HepG2 (cell line): ENCODE data around the gene ANKS4B. TPM values are rescaled to one million over a fixed set of nuclear protein-coding genes. Genes with fewer than 3 reads are reported as not detected.

Source experiments
- GABPA ChIP-seq, 2 experiments: IDR thresholded peaks; 2 replicates each; pipeline ENCODE4 v1.6.1; 2011 to 2016; ENCODE audit warnings: low read depth in 2 of 2, low read length in 1 of 2, missing biosample characterization in 1 of 2, missing genetic modification characterization in 1 of 2
- HCFC1 ChIP-seq: fragments of 150-350 bp; IDR thresholded peaks from 2 replicates; pipeline ENCODE4 v1.6.1; 2014; ENCODE audit warnings: low read depth, low read length
- IRX3 ChIP-seq: sonication (generic); formaldehyde crosslinking; IDR thresholded peaks from 2 replicates; pipeline ENCODE4 v1.8.1; 2023; ENCODE audit warnings: mild to moderate bottlenecking, low read depth, missing genetic modification reagents, borderline replicate concordance
- MXI1 ChIP-seq: IDR thresholded peaks from 3 replicates; pipeline ENCODE4 v1.6.1; 2012; ENCODE audit warnings: low read depth, low read length, inconsistent platforms, borderline replicate concordance
- RARG ChIP-seq: sonication (generic); formaldehyde crosslinking; IDR thresholded peaks from 2 replicates; pipeline ENCODE4 v1.4.0; 2020; ENCODE audit warnings: low read depth, mild to moderate bottlenecking, missing genetic modification reagents
- SALL1 ChIP-seq: sonication (generic); formaldehyde crosslinking; IDR thresholded peaks from 2 replicates; pipeline ENCODE4 v1.8.0; 2022; ENCODE audit warnings: mild to moderate bottlenecking, missing genetic modification reagents
- SNAPC2 ChIP-seq: sonication (generic); formaldehyde crosslinking; IDR thresholded peaks from 2 replicates; pipeline ENCODE4 v1.8.1; 2022; ENCODE audit warnings: mild to moderate bottlenecking, missing genetic modification reagents
- TFDP2 ChIP-seq: sonication (generic); formaldehyde crosslinking; IDR thresholded peaks from 2 replicates; pipeline ENCODE4 v1.4.0; 2020; ENCODE audit warnings: missing genetic modification reagents
- U2AF1 ChIP-seq: fragments of 200-400 bp; formaldehyde crosslinking; optimal IDR thresholded peaks from 2 replicates; pipeline ENCODE3; 2017; ENCODE audit warnings: mild to moderate bottlenecking, low read depth, low read length
- ZBTB10 ChIP-seq: sonication (generic); formaldehyde crosslinking; IDR thresholded peaks from 2 replicates; pipeline ENCODE4 v1.4.0; 2020; ENCODE audit warnings: missing genetic modification reagents, borderline replicate concordance
- ZNF33A ChIP-seq: sonication (generic); formaldehyde crosslinking; IDR thresholded peaks from 2 replicates; pipeline ENCODE4 v1.5.1; 2020; ENCODE audit warnings: missing genetic modification reagents, mild to moderate bottlenecking, moderate library complexity, borderline replicate concordance
- ZNF772 ChIP-seq: sonication (generic); formaldehyde crosslinking; IDR thresholded peaks from 2 replicates; pipeline ENCODE4 v1.5.0; 2020; ENCODE audit warnings: mild to moderate bottlenecking, missing genetic modification reagents
- polyA plus RNA-seq, 8 experiments: library from polyadenylated mRNA; depleted of rRNA in 3 of 8; stranded (reverse) in 7 of 8; unstranded in 1 of 8; fragments of >200 nt; fragmentation: Illumina TruSeq in 4 of 8; extraction: Trizol in 4 of 8; gene quantifications; 2 replicates each; pipeline versions ENCODE4 v1.2.1 to v1.2.3, GENCODE V29; 2011 to 2016; ENCODE audit warnings: low read depth in 4 of 8, missing spikeins in 1 of 8, mixed read lengths in 1 of 8; ENCODE audit not compliant: insufficient read depth in 1 of 8
- total RNA-seq, 5 experiments: library from RNA; depleted of rRNA; stranded (reverse); fragments of >200 nt; fragmentation: Illumina TruSeq; extraction: Trizol; gene quantifications; 2 replicates each; pipeline ENCODE4 v1.2.3, GENCODE V29; 2016; ENCODE audit warnings: low read depth in 1 of 5
- TF ChIP-seq, protein P1 (sequence below): sonication (generic); formaldehyde crosslinking; IDR thresholded peaks from 2 replicates; pipeline ENCODE4 v1.4.0; 2020; ENCODE audit warnings: missing genetic modification reagents, mild to moderate bottlenecking, borderline replicate concordance

The ANKS4B gene
- total and polyA plus RNA-seq, 2 of the 13 experiments (the other 11 are each of a cell fraction or from before 2014, with no cell fraction given): 6.5 to 30.0 TPM

DNA sequence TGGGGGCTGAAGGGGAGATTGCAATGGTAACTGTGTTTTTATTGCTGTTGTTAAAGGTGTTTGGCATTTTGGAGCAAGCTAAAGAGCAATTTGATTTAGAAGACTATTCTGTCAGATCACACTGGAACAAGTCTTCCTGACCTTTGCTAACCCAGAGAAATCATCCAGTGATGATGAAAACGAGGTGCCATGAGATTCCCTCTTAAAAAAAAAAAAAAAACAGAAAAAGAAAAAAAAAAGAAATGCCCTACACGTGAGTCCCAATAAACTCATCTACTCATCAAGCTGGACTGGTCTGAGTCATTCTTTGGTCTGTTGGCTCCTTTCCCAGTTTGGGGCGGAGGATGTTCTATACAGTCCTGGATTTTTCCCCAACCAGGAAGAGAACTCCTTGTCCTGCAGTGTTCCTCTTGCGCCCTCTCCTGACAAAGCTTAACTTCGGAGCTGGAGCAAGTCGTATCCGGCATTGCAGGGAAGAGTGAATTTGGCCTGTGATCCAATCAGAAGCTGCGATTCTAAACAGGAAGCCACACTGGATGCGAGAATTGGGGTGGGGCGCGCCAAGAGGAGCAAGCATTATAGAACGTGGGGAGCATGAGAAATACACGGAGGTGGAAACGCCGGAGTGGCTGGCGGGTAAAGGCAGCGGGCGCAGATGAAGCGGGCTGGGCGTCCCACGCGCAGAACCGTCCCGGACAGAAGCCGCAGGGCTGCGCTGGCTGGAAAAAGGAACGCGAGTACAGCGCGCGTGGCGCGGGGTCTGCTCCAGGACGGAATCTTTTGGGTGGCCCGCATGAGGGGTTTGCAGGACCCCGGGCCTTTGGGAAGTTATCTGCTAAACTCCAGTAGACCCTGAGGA, 67.0 kb downstream of the ANKS4B start (continued):
- peak; percentile 84; the same call in 1 of the 2 replicates for TF ChIP-seq ZNF772
- TF ChIP-seq MXI1: peak; percentile 81; the same call in 2 of the 3 replicates
- peak; percentile 94 for TF ChIP-seq SALL1 (CRISPR knock-in tag)
- TF ChIP-seq HCFC1: peak; percentile 24; the same call in 1 of the 2 replicates
- TF ChIP-seq IRX3 (CRISPR knock-in tag): peak; percentile 21; the same call in 1 of the 2 replicates
- TF ChIP-seq, protein P1, sequence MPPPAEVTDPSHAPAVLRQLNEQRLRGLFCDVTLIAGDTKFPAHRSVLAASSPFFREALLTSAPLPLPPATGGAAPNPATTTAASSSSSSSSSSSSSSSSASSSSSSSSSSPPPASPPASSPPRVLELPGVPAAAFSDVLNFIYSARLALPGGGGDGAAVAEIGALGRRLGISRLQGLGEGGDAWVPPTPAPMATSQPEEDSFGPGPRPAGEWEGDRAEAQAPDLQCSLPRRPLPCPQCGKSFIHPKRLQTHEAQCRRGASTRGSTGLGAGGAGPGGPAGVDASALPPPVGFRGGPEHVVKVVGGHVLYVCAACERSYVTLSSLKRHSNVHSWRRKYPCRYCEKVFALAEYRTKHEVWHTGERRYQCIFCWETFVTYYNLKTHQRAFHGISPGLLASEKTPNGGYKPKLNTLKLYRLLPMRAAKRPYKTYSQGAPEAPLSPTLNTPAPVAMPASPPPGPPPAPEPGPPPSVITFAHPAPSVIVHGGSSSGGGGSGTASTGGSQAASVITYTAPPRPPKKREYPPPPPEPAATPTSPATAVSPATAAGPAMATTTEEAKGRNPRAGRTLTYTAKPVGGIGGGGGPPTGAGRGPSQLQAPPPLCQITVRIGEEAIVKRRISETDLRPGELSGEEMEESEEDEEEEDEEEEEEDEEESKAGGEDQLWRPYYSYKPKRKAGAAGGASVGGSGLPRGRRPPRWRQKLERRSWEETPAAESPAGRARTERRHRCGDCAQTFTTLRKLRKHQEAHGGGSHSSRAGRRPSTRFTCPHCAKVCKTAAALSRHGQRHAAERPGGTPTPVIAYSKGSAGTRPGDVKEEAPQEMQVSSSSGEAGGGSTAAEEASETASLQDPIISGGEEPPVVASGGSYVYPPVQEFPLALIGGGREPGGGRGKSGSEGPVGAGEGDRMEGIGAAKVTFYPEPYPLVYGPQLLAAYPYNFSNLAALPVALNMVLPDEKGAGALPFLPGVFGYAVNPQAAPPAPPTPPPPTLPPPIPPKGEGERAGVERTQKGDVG (CRISPR knock-in tag): 0 out of 2 replicates have a peak, but pooled peaks have one; percentile 8
- TF ChIP-seq GABPA (IDR thresholded peaks at IDR 0.05; ENCODE audit: low read depth, low read length): peak; percentile 27; the same call in 1 of the 2 replicates
- TF ChIP-seq GABPA (CRISPR knock-in tag; IDR thresholded peaks at IDR 0.05; ENCODE audit: low read depth): peak; percentile 83
- TF ChIP-seq ZBTB10: no peak
- TF ChIP-seq U2AF1: peak; percentile 66
- peak; percentile 76 for TF ChIP-seq TFDP2
- TF ChIP-seq RARG (CRISPR knock-in tag): no peak
- TF ChIP-seq ZNF33A: no peak
- TF ChIP-seq SNAPC2 (CRISPR knock-in tag): peak; percentile 73
